COLO829 (cell line): ENCODE data around the gene MSH3.

ENCODE experiments used
- DNase-seq: peaks from one replicate; pipeline ENCODE4 v3.0.0; 2012; ENCODE audit warnings: low spot score

The MSH3 gene

GRCh38 chr5:80905405-80905804 lies 251.0 kb downstream of the MSH3 start:
- DNase-seq, result no peak

- DNase-seq, result no peak
Observed at GRCh38 chr5:80912479-80912878, 258.0 kb downstream of the MSH3 start.

GRCh38 chr5:80915716-80916115 lies 261.3 kb downstream of the MSH3 start:
- DNase-seq, result no peak

DNA sequence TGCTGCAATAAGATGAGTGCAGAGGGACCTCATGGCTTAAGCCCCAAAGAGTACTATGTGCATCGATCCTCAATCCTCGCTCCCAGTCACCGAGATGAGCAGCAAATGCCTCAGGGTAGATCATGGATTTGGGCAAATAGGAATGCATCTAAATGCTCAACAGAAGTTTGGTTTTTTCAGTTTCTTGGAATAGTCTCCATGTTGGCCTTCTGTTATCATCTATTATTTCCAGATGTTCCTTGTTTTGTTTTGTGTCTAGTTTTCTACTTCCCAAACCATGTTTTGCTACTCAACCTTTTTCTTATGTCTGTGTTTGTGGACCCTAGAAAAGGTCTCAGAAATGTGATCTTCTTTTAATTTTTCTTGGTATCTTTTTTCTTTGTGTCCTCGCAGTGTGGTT lies 262.2 kb downstream of the MSH3 start:
- no peak for DNase-seq

- DNase-seq, result no peak
Observed at GRCh38 chr5:80917631-80918030, 263.2 kb downstream of the MSH3 start.

- no peak for DNase-seq
Observed at GRCh38 chr5:80919678-80920196, 265.3 kb downstream of the MSH3 start.

DNA sequence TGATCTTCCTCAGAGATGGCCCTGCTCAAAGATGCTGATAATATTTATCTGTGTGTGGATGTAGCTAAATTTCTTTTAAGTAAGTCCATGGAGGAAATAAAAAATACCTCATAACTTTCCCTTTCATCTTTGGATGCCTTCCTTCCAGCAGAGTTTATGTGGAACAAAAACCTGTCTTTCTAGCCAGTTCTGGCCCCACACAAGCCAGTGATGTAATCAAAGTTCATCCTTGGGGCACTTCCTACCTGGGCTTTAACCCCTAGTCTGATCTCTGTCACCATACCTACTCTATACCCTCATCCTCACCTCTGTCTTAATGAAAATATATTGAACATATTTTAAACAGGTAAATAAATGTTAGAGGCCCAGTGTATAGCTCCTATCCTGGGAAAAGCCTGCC lies 265.9 kb downstream of the MSH3 start:
- no peak for DNase-seq

GRCh38 chr5:80921026-80921425 lies 266.6 kb downstream of the MSH3 start:
- DNase-seq, result no peak

GRCh38 chr5:80925931-80926330 lies 271.5 kb downstream of the MSH3 start:
- no peak for DNase-seq
